GM23338 (cell line): Measurements from ENCODE around the gene MESP2. TPM values are rescaled to one million over a fixed set of nuclear protein-coding genes. Genes with fewer than 3 reads are reported as not detected.

ENCODE experiments used
- CREB1 ChIP-seq: fragments of 250-450 bp; sonication (Bioruptor Pico); IDR thresholded peaks from 2 replicates; pipeline ENCODE4 v1.5.0; 2020; ENCODE audit warnings: low read depth, mild to moderate bottlenecking, moderate library complexity
- EZH2 ChIP-seq: fragments of 200-600 bp; sonication (generic); IDR thresholded peaks from one replicate; pipeline ENCODE4 v1.8.0; 2017; ENCODE audit warnings: antibody characterized with exemption, mild to moderate bottlenecking, low read depth; ENCODE audit not compliant: unreplicated experiment
- NANOG ChIP-seq: IDR thresholded peaks from 2 replicates; pipeline ENCODE4 v1.6.1; 2016; ENCODE audit warnings: antibody characterized with exemption, borderline replicate concordance
- POLR2AphosphoS5 ChIP-seq: IDR thresholded peaks from 2 replicates; pipeline ENCODE4 v1.6.1; 2016; ENCODE audit warnings: antibody characterized with exemption, low read depth
- REST ChIP-seq: IDR thresholded peaks from one replicate; pipeline ENCODE4 v1.6.1; 2018; ENCODE audit warnings: antibody characterized with exemption; ENCODE audit not compliant: unreplicated experiment
- polyA plus RNA-seq: library from polyadenylated mRNA; unstranded; fragments of >200 nt; fragmentation: Nextera tagmentation; extraction: Ambion mirVana; gene quantifications from 2 replicates; pipeline ENCODE4 v1.2.1, GENCODE V29; 2016
- total RNA-seq: library from RNA; depleted of rRNA; stranded (reverse); fragments of >200 nt; shearing (Covaris generic); gene quantifications from 2 replicates; pipeline ENCODE4 v1.2.3, GENCODE V29; 2014
- TF ChIP-seq, protein P1 (sequence below): fragments of 250-450 bp; sonication (Bioruptor Pico); IDR thresholded peaks from 2 replicates; pipeline ENCODE4 v1.5.0; 2020; ENCODE audit warnings: mild to moderate bottlenecking, moderate library complexity

MESP2 gene
- total and polyA plus RNA-seq, 2 experiments from 2014 or later = 0.24 to 1.3 TPM

DNA sequence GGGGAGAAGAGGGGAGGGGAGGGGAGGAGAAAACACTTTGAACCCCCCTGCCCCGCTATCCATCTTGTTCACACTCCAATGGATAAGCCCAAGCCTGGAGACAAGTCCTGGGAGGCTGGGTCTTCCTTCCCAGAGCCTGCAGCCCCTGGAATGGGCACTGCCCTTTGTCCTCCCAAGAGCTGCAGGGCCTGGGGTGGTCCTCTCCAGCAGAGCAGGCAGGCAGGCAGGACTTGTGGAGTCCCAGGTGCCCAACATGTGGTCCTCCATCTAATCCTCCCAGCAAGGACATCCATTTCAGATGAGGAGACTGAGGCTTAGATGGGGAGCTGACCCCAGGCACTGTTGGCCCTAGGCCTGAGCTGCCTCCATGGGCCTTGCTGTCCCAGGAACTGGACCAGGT, 10.4 kb upstream of the MESP2 start (continued):
- no peak for TF ChIP-seq REST
- no peak for TF ChIP-seq POLR2AphosphoS5
- TF ChIP-seq EZH2 = no peak
- TF ChIP-seq, protein P1, sequence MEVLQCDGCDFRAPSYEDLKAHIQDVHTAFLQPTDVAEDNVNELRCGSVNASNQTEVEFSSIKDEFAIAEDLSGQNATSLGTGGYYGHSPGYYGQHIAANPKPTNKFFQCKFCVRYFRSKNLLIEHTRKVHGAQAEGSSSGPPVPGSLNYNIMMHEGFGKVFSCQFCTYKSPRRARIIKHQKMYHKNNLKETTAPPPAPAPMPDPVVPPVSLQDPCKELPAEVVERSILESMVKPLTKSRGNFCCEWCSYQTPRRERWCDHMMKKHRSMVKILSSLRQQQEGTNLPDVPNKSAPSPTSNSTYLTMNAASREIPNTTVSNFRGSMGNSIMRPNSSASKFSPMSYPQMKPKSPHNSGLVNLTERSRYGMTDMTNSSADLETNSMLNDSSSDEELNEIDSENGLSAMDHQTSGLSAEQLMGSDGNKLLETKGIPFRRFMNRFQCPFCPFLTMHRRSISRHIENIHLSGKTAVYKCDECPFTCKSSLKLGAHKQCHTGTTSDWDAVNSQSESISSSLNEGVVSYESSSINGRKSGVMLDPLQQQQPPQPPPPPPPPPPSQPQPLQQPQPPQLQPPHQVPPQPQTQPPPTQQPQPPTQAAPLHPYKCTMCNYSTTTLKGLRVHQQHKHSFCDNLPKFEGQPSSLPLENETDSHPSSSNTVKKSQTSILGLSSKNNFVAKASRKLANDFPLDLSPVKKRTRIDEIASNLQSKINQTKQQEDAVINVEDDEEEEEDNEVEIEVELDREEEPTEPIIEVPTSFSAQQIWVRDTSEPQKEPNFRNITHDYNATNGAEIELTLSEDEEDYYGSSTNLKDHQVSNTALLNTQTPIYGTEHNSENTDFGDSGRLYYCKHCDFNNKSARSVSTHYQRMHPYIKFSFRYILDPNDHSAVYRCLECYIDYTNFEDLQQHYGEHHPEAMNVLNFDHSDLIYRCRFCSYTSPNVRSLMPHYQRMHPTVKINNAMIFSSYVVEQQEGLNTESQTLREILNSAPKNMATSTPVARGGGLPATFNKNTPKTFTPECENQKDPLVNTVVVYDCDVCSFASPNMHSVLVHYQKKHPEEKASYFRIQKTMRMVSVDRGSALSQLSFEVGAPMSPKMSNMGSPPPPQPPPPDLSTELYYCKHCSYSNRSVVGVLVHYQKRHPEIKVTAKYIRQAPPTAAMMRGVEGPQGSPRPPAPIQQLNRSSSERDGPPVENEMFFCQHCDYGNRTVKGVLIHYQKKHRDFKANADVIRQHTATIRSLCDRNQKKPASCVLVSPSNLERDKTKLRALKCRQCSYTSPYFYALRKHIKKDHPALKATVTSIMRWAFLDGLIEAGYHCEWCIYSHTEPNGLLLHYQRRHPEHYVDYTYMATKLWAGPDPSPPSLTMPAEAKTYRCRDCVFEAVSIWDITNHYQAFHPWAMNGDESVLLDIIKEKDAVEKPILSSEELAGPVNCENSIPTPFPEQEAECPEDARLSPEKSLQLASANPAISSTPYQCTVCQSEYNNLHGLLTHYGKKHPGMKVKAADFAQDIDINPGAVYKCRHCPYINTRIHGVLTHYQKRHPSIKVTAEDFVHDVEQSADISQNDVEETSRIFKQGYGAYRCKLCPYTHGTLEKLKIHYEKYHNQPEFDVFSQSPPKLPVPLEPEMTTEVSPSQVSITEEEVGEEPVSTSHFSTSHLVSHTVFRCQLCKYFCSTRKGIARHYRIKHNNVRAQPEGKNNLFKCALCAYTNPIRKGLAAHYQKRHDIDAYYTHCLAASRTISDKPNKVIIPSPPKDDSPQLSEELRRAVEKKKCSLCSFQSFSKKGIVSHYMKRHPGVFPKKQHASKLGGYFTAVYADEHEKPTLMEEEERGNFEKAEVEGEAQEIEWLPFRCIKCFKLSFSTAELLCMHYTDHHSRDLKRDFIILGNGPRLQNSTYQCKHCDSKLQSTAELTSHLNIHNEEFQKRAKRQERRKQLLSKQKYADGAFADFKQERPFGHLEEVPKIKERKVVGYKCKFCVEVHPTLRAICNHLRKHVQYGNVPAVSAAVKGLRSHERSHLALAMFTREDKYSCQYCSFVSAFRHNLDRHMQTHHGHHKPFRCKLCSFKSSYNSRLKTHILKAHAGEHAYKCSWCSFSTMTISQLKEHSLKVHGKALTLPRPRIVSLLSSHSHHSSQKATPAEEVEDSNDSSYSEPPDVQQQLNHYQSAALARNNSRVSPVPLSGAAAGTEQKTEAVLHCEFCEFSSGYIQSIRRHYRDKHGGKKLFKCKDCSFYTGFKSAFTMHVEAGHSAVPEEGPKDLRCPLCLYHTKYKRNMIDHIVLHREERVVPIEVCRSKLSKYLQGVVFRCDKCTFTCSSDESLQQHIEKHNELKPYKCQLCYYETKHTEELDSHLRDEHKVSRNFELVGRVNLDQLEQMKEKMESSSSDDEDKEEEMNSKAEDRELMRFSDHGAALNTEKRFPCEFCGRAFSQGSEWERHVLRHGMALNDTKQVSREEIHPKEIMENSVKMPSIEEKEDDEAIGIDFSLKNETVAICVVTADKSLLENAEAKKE (CRISPR knock-in tag) = no peak
- TF ChIP-seq CREB1 = no peak
- no peak for TF ChIP-seq NANOG
